K562 (cell line): ENCODE results near the gene SMG7. TPM values are rescaled to one million over a fixed set of nuclear protein-coding genes. Genes with fewer than 3 reads are reported as not detected.

Experiments
- ATAC-seq: fragments of 200-7000 bp; cut with Tn5 transposase; 3 replicates; pipeline ENCODE4 v1.9.1; 2020; ENCODE audit warnings: moderate library complexity
- BruUV-seq: library from RNA; stranded (reverse); fragments of 400-500 nt; replicated peaks from 2 replicates; lab custom pipeline; 2021; lab: Mats Ljungman, UMichigan
- CTCF ChIA-PET: fragments of 300-600 bp; formaldehyde crosslinking; extraction: SDS; loops from one replicate; lab custom pipeline; 2021; ENCODE audit warnings: low intra/inter-chr PET ratio; lab: Yijun Ruan, JAX
- POLR2A ChIA-PET: fragments of 300-600, 350-650 bp; sonication (Branson Sonifier 250); formaldehyde crosslinking; extraction: SDS; loops from one replicate; lab custom pipeline; 2021; ENCODE audit warnings: antibody characterized with exemption, inconsistent platforms; lab: Yijun Ruan, JAX
- DNase-seq, 4 experiments: peaks; one replicate each; pipeline versions ENCODE4 v3.0.0 to v3.0.0-alpha.2; 2011 to 2018; ENCODE audit warnings: low spot score in 3 of 4, mixed read lengths in 3 of 4; ENCODE audit errors: extremely low read depth in 1 of 4
- FAIRE-seq: peaks from 2 replicates; lab custom pipeline; 2011; peaks lifted over from hg19 to GRCh38; lab: Jason Lieb, UNC
- H2AFZ ChIP-seq: 2 replicates; pipeline ENCODE4 v1.6.0; 2011; ENCODE audit warnings: low read depth, low read length, control low read depth, inconsistent platforms
- H3K27ac ChIP-seq: fragments of 200-600 bp; 3 replicates; pipeline ENCODE4 v1.8.0; 2011; ENCODE audit warnings: low read depth, mild to moderate bottlenecking, control low read depth, inconsistent platforms, low read length, moderate library complexity, mixed read lengths; ENCODE audit errors: extremely low read depth
- H3K27me3 ChIP-seq, 2 experiments: fragments of 300-600 bp in 1 of 2; 2 replicates in 1 of 2; 3 replicates in 1 of 2; pipeline versions ENCODE4 v1.6.0 to v1.8.0; 2011; ENCODE audit warnings: inconsistent platforms in 2 of 2, low read length in 2 of 2, mild to moderate bottlenecking in 1 of 2, mixed read lengths in 1 of 2, moderate library complexity in 1 of 2; ENCODE audit not compliant: control insufficient read depth in 2 of 2, insufficient read depth in 2 of 2
- H3K36me3 ChIP-seq: fragments of 300-600 bp; 3 replicates; pipeline ENCODE4 v1.8.0; 2011; ENCODE audit warnings: mild to moderate bottlenecking, low read length, inconsistent platforms; ENCODE audit not compliant: control insufficient read depth, insufficient read depth
- H3K4me1 ChIP-seq, 2 experiments: fragments of 200-600 bp in 1 of 2; replicated peaks in 1 of 2; 2 replicates in 1 of 2; 3 replicates in 1 of 2; pipeline versions ENCODE4 v1.5.1 to v1.8.0; 2011; ENCODE audit warnings: inconsistent platforms in 2 of 2, low read length in 2 of 2, mild to moderate bottlenecking in 1 of 2, mixed read lengths in 1 of 2, moderate library complexity in 1 of 2; ENCODE audit not compliant: control insufficient read depth in 2 of 2, insufficient read depth in 2 of 2
- H3K4me2 ChIP-seq: 2 replicates; pipeline ENCODE4 v1.6.1; 2011; ENCODE audit warnings: low read length, control low read depth, inconsistent platforms, mixed read lengths; ENCODE audit not compliant: insufficient read depth
- H3K4me3 ChIP-seq: fragments of 200-600 bp; sonication (generic), shearing (Covaris generic); 2 replicates; pipeline ENCODE4 v1.5.1; 2016; ENCODE audit warnings: control low read depth, inconsistent platforms
- H3K79me2 ChIP-seq: fragments of 200-600 bp; 3 replicates; pipeline ENCODE4 v1.8.0; 2011; ENCODE audit warnings: low read length, inconsistent platforms; ENCODE audit not compliant: control insufficient read depth, insufficient read depth
- H3K9ac ChIP-seq, 2 experiments: 2 replicates each; pipeline versions ENCODE4 v1.6.0 to v1.6.1; 2011; ENCODE audit warnings: low read depth in 2 of 2, low read length in 2 of 2, control low read depth in 1 of 2, inconsistent platforms in 1 of 2, mild to moderate bottlenecking in 1 of 2, mixed read lengths in 1 of 2; ENCODE audit not compliant: insufficient read depth in 1 of 2
- H3K9me1 ChIP-seq: one replicate; pipeline ENCODE4 v1.6.0; 2011; ENCODE audit warnings: inconsistent platforms, mild to moderate bottlenecking, low read length, moderate library complexity; ENCODE audit not compliant: control insufficient read depth, insufficient read depth
- H3K9me3 ChIP-seq: replicated peaks from 2 replicates; pipeline ENCODE4 v1.5.1; 2011; ENCODE audit warnings: low read depth, low read length, inconsistent platforms; ENCODE audit not compliant: control insufficient read depth, insufficient read depth
- H4K20me1 ChIP-seq: replicated peaks from 2 replicates; pipeline ENCODE4 v1.6.1; 2011; ENCODE audit warnings: low read length, inconsistent platforms, mixed read lengths; ENCODE audit not compliant: control insufficient read depth, insufficient read depth
- ARHGAP35 ChIP-seq: fragments of 450-650 bp; IDR thresholded peaks from 2 replicates; pipeline ENCODE4 v1.6.1; 2018; ENCODE audit not compliant: partially characterized antibody
- EHMT2 ChIP-seq: fragments of 450-650 bp; IDR thresholded peaks from 2 replicates; pipeline ENCODE4 v1.6.1; 2018; ENCODE audit warnings: antibody characterized with exemption
- ETS2 ChIP-seq: IDR thresholded peaks from 2 replicates; pipeline ENCODE4 v1.6.1; 2016; ENCODE audit warnings: borderline replicate concordance, missing genetic modification characterization, mild to moderate bottlenecking, moderate library complexity, missing compliant biosample characterization; ENCODE audit not compliant: poor library complexity, severe bottlenecking
- ETV5 ChIP-seq: sonication (generic); formaldehyde crosslinking; IDR thresholded peaks from 2 replicates; pipeline ENCODE4 v1.4.0; 2020; ENCODE audit warnings: low read depth, mild to moderate bottlenecking, missing genetic modification reagents
- FOXA1 ChIP-seq: fragments of 450-650 bp; IDR thresholded peaks from 2 replicates; pipeline ENCODE4 v1.6.1; 2016; ENCODE audit warnings: mild to moderate bottlenecking, borderline replicate concordance
- FOXK1 ChIP-seq: sonication (generic); formaldehyde crosslinking; IDR thresholded peaks from 2 replicates; pipeline ENCODE4 v1.8.0; 2022; ENCODE audit warnings: missing genetic modification reagents, mild to moderate bottlenecking, borderline replicate concordance
- HDAC3 ChIP-seq: fragments of 450-650 bp; IDR thresholded peaks from 2 replicates; pipeline ENCODE4 v1.6.1; 2018; ENCODE audit warnings: borderline replicate concordance, mild to moderate bottlenecking, moderate library complexity; ENCODE audit not compliant: partially characterized antibody
- ZNF124 ChIP-seq: sonication (generic); formaldehyde crosslinking; IDR thresholded peaks from 2 replicates; pipeline ENCODE4 v1.8.1; 2022; ENCODE audit warnings: missing genetic modification reagents
- ZNF644 ChIP-seq: fragments of 200-800 bp; sonication (Bioruptor generic); IDR thresholded peaks from 2 replicates; pipeline ENCODE4 v1.6.1; 2016; ENCODE audit warnings: low read depth, missing genetic modification characterization, missing compliant biosample characterization
- WGBS: fragments of 100-300 bp; shearing (Covaris generic); methylation state at CpG from one replicate; pipeline ENCODE4 v1.1.6; 2016; ENCODE audit warnings: low coverage, mixed read lengths; ENCODE audit not compliant: insufficient coverage; ENCODE audit errors: missing lambda C conversion rate; 5-methylcytosine and 5-hydroxymethylcytosine counted together
- in situ Hi-C: fragments of 300-500 bp; cut with MboI; formaldehyde crosslinking; loops from 4 replicates; pipeline ENCODE4 v1.15.0; 2018; ENCODE audit warnings: inconsistent platforms, mixed read lengths
- intact Hi-C: fragments of 100-400 bp; cut with micrococcal nuclease; formaldehyde crosslinking; loops from 2 replicates; pipeline ENCODE4 v1.14.2; 2022
- polyA plus RNA-seq, 8 experiments: library from polyadenylated mRNA; depleted of rRNA in 4 of 8; stranded (reverse) in 5 of 8; unstranded in 3 of 8; fragments of >200 nt; fragmentation: Nextera tagmentation in 2 of 8; fragmentation: Illumina TruSeq in 1 of 8; extraction: Ambion mirVana in 2 of 8; extraction: Trizol in 1 of 8; gene quantifications; 2 replicates each; pipeline versions ENCODE4 v1.2.1 to v1.2.3, GENCODE V29; 2011 to 2014; ENCODE audit warnings: inconsistent platforms in 1 of 8, missing spikeins in 1 of 8
- total RNA-seq, 7 experiments: library from RNA; depleted of rRNA in 6 of 7; stranded (reverse); fragments of >200 nt in 6 of 7; fragmentation: Illumina TruSeq in 2 of 7; extraction: Trizol in 2 of 7; gene quantifications; 2 replicates each; pipeline versions ENCODE4 v1.2.1 to v1.2.3, GENCODE V29; 2011 to 2021; ENCODE audit warnings: low replicate concordance in 1 of 7
- TF ChIP-seq, protein P1 (sequence below): fragments of 250-450 bp; sonication (Bioruptor Pico); IDR thresholded peaks from 2 replicates; pipeline ENCODE4 v1.8.0; 2021; ENCODE audit warnings: borderline replicate concordance, mild to moderate bottlenecking, moderate library complexity; ENCODE audit not compliant: poor library complexity, severe bottlenecking
- TF ChIP-seq, protein P2 (sequence below): sonication (generic); formaldehyde crosslinking; IDR thresholded peaks from 2 replicates; pipeline ENCODE4 v1.8.1; 2023; ENCODE audit warnings: mild to moderate bottlenecking, missing genetic modification reagents
- TF ChIP-seq, protein P3 (sequence below): fragments of 450-650 bp; IDR thresholded peaks from 2 replicates; pipeline ENCODE4 v1.6.1; 2018; ENCODE audit not compliant: partially characterized antibody
- TF ChIP-seq, protein P4 (sequence below): fragments of 250-450 bp; sonication (Bioruptor Pico); IDR thresholded peaks from 2 replicates; pipeline ENCODE4 v1.8.0; 2021; ENCODE audit warnings: moderate library complexity, mild to moderate bottlenecking, inconsistent platforms

SMG7 gene
- total and polyA plus RNA-seq, 9 of the 15 experiments (the other 6 are each of a cell fraction or from before 2014, with no cell fraction given) = 12.4 to 74.6 (median 29.0) TPM

DNA sequence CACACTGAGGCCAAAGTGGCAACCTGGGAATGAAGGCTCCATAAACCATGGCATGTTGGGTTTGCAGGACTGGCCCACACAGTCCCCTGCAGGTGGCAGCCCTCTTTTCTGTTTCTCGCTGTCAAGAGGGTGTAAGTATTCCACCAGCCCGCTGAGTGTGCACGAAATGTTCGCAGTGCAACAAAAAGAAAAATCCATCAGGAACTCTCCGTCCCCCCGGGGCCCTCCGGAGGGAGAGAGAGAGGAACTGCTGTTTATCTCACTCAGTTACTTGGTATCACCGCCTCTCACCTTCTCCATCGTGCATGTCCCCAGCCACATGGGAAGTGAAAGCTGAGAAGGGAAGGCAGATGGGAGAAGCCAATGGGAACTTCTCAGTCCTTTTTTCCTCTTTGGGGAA lies 79.6 kb downstream of the SMG7 start:
- intact Hi-C loops = no loop called here
- 96% methylated on average over 9 of the region's 9 CpGs for WGBS
- POLR2A ChIA-PET = interaction anchor here (0.8 to 0.9 kb wide), 2 partner anchors 12 to 21 kb away, joined by 3 to 4 read pairs; no protein-coding TSS in a partner anchor
- Histone ChIP-seq H3K4me2 (no peak overlapping the region), H3K4me1 (peaks cover 6 to 12% of the 10 kb centered on the region in 2 experiments; a peak in 4 of 5 replicates), H2AFZ (no peak overlapping the region)
- in situ Hi-C loops = no loop called here
- TF ChIP-seq, protein P1, sequence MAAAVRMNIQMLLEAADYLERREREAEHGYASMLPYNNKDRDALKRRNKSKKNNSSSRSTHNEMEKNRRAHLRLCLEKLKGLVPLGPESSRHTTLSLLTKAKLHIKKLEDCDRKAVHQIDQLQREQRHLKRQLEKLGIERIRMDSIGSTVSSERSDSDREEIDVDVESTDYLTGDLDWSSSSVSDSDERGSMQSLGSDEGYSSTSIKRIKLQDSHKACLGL (CRISPR knock-in tag) = no peak
- no peak for TF ChIP-seq FOXA1
- TF ChIP-seq ARHGAP35 = no peak
- no peak for TF ChIP-seq EHMT2
- TF ChIP-seq ZNF124 = no peak
- TF ChIP-seq ETS2 = no peak
- TF ChIP-seq ZNF644 = no peak
- no peak for TF ChIP-seq FOXK1 (CRISPR knock-in tag)
- TF ChIP-seq, protein P2, sequence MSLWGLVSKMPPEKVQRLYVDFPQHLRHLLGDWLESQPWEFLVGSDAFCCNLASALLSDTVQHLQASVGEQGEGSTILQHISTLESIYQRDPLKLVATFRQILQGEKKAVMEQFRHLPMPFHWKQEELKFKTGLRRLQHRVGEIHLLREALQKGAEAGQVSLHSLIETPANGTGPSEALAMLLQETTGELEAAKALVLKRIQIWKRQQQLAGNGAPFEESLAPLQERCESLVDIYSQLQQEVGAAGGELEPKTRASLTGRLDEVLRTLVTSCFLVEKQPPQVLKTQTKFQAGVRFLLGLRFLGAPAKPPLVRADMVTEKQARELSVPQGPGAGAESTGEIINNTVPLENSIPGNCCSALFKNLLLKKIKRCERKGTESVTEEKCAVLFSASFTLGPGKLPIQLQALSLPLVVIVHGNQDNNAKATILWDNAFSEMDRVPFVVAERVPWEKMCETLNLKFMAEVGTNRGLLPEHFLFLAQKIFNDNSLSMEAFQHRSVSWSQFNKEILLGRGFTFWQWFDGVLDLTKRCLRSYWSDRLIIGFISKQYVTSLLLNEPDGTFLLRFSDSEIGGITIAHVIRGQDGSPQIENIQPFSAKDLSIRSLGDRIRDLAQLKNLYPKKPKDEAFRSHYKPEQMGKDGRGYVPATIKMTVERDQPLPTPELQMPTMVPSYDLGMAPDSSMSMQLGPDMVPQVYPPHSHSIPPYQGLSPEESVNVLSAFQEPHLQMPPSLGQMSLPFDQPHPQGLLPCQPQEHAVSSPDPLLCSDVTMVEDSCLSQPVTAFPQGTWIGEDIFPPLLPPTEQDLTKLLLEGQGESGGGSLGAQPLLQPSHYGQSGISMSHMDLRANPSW (CRISPR knock-in tag) = no peak
- TF ChIP-seq HDAC3 = no peak
- no peak for TF ChIP-seq ETV5 (CRISPR knock-in tag)
- TF ChIP-seq, protein P3, sequence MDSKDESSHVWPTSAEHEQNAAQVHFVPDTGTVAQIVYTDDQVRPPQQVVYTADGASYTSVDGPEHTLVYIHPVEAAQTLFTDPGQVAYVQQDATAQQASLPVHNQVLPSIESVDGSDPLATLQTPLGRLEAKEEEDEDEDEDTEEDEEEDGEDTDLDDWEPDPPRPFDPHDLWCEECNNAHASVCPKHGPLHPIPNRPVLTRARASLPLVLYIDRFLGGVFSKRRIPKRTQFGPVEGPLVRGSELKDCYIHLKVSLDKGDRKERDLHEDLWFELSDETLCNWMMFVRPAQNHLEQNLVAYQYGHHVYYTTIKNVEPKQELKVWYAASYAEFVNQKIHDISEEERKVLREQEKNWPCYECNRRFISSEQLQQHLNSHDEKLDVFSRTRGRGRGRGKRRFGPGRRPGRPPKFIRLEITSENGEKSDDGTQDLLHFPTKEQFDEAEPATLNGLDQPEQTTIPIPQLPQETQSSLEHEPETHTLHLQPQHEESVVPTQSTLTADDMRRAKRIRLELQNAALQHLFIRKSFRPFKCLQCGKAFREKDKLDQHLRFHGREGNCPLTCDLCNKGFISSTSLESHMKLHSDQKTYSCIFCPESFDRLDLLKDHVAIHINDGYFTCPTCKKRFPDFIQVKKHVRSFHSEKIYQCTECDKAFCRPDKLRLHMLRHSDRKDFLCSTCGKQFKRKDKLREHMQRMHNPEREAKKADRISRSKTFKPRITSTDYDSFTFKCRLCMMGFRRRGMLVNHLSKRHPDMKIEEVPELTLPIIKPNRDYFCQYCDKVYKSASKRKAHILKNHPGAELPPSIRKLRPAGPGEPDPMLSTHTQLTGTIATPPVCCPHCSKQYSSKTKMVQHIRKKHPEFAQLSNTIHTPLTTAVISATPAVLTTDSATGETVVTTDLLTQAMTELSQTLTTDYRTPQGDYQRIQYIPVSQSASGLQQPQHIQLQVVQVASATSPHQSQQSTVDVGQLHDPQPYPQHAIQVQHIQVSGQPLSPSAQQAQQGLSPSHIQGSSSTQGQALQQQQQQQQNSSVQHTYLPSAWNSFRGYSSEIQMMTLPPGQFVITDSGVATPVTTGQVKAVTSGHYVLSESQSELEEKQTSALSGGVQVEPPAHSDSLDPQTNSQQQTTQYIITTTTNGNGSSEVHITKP = no peak
- TF ChIP-seq, protein P4, sequence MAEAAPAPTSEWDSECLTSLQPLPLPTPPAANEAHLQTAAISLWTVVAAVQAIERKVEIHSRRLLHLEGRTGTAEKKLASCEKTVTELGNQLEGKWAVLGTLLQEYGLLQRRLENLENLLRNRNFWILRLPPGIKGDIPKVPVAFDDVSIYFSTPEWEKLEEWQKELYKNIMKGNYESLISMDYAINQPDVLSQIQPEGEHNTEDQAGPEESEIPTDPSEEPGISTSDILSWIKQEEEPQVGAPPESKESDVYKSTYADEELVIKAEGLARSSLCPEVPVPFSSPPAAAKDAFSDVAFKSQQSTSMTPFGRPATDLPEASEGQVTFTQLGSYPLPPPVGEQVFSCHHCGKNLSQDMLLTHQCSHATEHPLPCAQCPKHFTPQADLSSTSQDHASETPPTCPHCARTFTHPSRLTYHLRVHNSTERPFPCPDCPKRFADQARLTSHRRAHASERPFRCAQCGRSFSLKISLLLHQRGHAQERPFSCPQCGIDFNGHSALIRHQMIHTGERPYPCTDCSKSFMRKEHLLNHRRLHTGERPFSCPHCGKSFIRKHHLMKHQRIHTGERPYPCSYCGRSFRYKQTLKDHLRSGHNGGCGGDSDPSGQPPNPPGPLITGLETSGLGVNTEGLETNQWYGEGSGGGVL (CRISPR knock-in tag) = no peak
- TF ChIP-seq, all 486 proteins: peak for 0
- DNase-seq = no peak
- CTCF ChIA-PET = no interaction called here
- peaks cover 6% of the 10 kb centered on the region for H3K9me1 ChIP-seq
- no peaks in the 10 kb centered on the region for H3K27me3 ChIP-seq
- H3K9ac ChIP-seq = no peak overlapping the region
- no TSS peak for BruUV-seq
- no peaks in the 10 kb centered on the region for H3K79me2 ChIP-seq
- H4K20me1 ChIP-seq = peaks cover 7% of the 10 kb centered on the region; the same call in 1 of the 2 replicates
- no peak overlapping the region for H3K27ac ChIP-seq
- ATAC-seq = no peak
- no peak for FAIRE-seq
- H3K36me3 ChIP-seq = peaks cover 81% of the 10 kb centered on the region
- no peak overlapping the region for H3K4me3 ChIP-seq
- no peaks in the 10 kb centered on the region for H3K9me3 ChIP-seq
